Stimulated activated naive CD4-positive, alpha-beta T cell (primary cell): ENCODE measurements around the gene SH2D4B.

ENCODE experiments used
- DNase-seq, 6 experiments: peaks; one replicate each; lab custom pipeline; 2025; lab: John Stamatoyannopoulos, UW

Gene SH2D4B

GRCh38 chr10:80537736-80538480 lies at the start of gene SH2D4B:
Gene SH2D4B (plus strand): TSS chr10:80537902. CDS start chr10:80538332, 430 bp downstream.
- no peak for DNase-seq

- no peak for DNase-seq
Measured at GRCh38 chr10:80488539-80489066, 49.1 kb upstream of the SH2D4B start.

- no peak for DNase-seq
Measured at GRCh38 chr10:80489371-80490112, 48.2 kb upstream of the SH2D4B start.

- no peak for DNase-seq
Measured at GRCh38 chr10:80491251-80492102, 46.2 kb upstream of the SH2D4B start.

GRCh38 chr10:80492848-80493521 lies 44.7 kb upstream of the SH2D4B start:
- no peak for DNase-seq

- peak in 5 of 6 experiments; percentile 24 to 46 (median 38) for DNase-seq
Measured at GRCh38 chr10:80493522-80494051, 44.1 kb upstream of the SH2D4B start.

GRCh38 chr10:80496555-80497172 lies 41.0 kb upstream of the SH2D4B start:
- DNase-seq: no peak

- no peak for DNase-seq
Measured at GRCh38 chr10:80497187-80498077, 40.3 kb upstream of the SH2D4B start.

GRCh38 chr10:80498078-80498832 lies 39.4 kb upstream of the SH2D4B start:
- no peak for DNase-seq

GRCh38 chr10:80498833-80499741 lies 38.6 kb upstream of the SH2D4B start:
- no peak for DNase-seq

GRCh38 chr10:80500572-80501380 lies 36.9 kb upstream of the SH2D4B start:
- peak in 3 of 6 experiments; percentile 9 to 33 (median 25) for DNase-seq

- DNase-seq: no peak
Measured at GRCh38 chr10:80501381-80501912, 36.3 kb upstream of the SH2D4B start.

GRCh38 chr10:80501913-80502521 lies 35.7 kb upstream of the SH2D4B start:
- DNase-seq: no peak

GRCh38 chr10:80502621-80503583 lies 34.8 kb upstream of the SH2D4B start:
- no peak for DNase-seq

- DNase-seq: no peak
Measured at GRCh38 chr10:80503584-80504157, 34.0 kb upstream of the SH2D4B start.
